OCI-M2 (cell line): ENCODE results near the gene NDRG4.

Source experiments
- DNase-seq: peaks from one replicate; lab custom pipeline; 2025; ENCODE audit not compliant: unreplicated experiment; lab: John Stamatoyannopoulos, UW

The NDRG4 gene

GRCh38 chr16:58493756-58494431 lies 6.0 kb upstream of the NDRG4 start:
- DNase-seq: no peak

GRCh38 chr16:58494981-58495520 lies 4.9 kb upstream of the NDRG4 start:
- no peak for DNase-seq

- DNase-seq: no peak
Observed at GRCh38 chr16:58495521-58496331, 4.2 kb upstream of the NDRG4 start.

DNA sequence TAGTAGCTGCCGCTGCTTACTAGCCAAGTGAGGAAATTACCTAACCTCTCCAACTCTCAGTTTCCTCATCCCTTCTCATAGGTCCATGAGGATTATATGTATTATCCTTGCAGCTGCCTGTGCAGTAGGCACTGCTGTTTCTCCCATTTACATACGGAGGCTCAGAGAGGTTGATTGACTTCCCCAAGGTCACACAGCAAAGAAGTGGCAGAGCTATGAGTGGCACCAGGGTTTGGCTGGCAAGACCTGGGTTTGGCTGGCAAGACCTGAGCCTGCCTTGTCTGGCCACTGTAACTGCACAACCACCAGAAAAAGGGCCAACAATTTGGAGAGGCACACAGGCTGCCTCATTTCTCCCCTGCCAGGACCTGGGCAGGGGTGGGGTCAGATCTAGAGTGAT lies 2.5 kb upstream of the NDRG4 start:
- DNase-seq: no peak

DNA sequence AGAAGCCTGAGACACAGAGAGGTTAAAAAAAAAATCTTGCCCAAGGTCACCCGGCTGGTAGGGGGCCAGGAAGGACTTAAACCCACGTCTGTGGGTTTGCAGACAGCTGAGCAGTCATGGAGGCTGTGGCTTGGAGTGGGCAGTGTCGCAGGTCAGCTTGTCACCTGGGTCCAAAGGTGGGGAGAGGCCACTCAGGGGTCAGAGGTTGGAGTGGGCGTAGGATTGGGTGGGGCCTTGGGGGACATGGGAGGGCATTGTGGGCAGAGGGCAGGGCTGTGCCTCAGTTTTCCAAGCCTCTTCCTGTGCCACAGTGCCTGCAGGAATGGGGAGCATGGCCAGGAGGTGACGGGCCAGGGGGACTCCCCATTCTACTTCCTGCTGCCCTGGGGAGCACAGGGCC lies 2.0 kb upstream of the NDRG4 start:
- DNase-seq: no peak

DNA sequence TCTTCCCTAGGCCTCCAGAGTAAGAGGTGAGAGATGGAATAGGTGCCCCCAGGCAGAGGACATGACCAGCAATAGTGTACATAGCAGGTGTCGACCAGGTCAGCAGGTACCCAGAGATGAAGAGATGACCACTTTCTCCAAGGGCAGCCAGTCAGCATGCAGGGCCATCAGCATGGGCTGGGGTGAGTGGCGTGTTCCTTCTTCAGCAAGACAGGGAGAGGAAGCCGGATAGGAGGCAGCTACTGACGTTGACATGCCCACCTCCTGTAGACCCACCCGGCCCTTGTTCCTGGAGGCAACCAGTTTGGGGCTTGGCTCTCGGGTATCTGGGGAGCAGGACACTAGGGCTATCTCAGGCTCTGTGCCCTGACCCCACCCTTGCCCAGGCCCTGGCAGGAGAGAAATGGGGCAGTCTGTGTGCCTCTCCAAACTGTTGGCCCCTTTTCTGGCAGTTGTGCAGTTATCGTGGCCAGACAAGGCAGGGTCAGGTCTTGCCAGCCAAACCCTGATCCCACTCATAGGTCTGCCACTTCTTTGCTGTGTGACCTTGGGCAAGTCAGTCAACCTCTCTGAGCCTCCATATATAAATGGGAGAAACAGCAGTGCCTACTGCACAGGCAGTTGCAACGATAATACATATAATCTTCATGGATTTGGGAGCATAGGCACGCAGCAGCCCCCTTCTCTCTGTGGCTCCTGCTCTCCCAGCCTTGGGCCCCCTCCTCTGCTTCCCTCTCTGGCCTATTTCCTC lies 1.4 kb upstream of the NDRG4 start:
- DNase-seq: no peak

DNA sequence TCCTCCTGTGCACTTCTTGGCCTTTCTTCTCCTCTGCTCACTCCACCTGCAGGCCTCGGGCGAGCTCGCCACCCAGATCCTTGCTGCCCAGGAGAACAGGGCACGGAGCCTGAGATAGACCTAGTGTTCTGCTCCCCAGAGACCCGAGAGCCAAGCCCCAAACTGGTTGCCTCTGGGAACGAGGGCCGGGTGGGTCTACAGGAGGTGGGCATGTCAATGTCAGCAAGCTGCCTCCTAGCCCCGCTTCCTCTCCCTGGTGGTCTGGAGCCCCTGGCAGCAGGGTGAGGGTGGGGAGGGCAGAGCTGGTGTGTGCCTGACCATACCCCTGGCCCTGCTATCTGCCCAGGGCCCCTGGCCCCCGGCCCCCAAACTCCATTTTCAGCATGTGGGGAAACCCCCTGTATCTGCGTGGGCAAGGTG lies 841 bp upstream of the NDRG4 start:
- no peak for DNase-seq

DNA sequence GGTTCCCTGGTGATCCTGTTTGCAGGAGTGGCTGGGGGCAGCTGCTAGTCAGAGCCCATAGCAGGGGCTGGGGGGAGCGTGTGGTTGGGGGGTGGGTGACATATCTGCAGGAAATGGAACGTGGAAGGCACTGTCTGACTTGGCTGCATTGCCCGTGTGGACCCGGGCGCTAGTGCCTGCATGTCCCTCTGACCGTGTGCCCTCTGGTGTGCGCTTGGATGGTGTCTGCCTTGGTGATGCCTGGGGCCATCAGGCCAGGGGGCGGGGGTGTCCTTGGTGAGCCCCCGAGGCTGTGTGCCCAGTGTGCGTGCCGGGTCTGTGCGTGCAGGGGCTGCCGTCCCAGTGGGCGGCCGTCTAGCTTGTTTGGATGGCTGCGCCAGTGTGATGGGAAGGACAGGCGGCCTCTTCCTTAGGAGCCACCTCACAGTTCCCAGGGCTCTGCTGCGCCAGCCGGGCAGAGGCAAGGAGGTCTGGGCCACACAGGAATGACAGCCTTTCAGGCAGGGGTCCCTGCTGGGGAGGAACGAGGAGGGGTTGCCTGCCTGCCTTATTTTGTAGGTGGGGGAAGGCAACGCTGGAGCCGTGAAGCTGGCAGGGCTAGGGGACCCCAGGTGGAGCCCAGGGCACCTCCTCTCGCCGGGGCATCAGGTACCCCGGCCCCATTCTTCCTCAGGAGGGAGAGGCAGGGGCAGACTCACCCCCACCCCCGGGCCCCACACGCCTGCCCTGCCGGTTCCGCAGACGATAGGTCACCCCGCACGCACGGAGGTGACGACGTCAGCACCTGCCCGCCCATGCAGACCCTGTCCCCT lies 693 bp downstream of the NDRG4 start:
- no peak for DNase-seq

DNA sequence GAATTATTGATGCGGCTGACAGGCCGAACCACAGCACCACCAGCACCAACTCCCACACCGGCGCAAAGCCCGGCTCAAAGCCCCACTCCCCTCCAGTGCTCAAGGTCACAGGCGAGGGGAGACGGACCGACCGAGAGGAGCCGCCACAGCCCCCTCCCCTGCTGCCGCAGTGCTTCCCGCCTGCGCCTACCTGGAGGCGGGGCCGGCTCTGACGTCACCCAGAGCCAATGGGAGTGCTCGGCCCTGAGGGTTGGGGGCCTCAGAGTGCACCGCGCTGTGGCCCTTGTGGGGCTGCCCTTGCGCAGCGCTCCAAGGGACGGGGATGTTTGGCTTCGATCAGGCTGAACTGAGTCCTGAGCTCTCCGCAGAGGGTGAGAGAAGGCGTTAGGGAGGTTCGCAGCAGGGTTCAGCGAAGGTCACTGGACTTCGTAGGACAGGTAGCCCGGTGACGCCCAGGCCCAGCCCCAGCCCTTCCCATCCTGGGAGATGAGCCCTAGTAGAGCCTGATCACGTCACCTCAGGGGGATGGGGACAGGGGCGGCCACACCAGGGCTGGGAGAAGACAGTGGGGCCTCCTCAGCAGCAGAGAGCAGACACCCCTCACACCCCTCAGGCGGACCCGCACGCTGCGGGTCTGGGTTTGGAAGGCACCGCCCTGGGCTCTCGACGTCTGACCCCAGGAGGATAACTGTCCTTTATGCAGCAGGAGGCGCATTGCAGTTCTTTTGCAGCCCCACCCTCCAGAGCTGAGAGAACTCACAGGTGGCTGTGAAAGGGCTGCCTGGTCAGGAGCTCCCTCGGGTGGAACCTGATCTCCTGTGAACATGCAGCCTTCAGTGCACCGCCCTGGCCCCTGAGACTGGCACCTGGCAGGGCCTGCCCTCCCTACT lies 1.5 kb downstream of the NDRG4 start:
- DNase-seq: no peak

- no peak for DNase-seq
Observed at GRCh38 chr16:58502217-58502921, 2.4 kb downstream of the NDRG4 start.

DNA sequence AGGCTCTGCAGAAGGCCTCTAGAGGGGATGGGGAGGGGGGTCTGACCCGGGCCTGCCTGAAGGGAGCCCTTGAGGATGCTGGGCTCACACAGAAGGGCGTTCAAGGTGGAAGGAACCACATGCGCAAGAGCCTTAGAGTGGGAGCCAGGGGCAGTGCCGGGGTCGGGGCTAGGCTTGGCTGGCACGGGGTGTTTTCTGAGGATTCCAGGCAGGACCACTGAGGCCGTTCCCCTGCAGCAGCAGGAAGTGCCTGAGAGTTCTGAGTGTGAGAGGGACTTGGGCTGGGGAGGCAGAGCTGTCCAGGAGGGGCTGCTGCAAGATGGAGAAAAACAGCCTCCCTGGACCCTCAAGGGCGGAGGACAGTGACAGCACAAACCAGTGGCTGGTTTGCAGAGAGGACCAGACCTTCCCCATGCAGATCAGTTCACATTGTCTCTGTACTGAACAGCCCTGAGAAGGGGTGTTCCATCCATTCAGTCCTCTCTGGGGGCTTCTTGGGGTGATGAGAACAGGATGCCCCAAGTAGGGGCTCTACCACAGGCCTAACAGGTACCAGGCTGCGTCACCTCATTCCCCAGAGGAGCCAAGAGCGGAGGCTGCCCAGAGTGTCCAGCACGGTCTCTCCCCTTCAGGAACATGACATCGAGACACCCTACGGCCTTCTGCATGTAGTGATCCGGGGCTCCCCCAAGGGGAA lies 3.4 kb downstream of the NDRG4 start:
- DNase-seq: no peak

- DNase-seq: no peak
Observed at GRCh38 chr16:58503863-58504688, 4.1 kb downstream of the NDRG4 start.

DNA sequence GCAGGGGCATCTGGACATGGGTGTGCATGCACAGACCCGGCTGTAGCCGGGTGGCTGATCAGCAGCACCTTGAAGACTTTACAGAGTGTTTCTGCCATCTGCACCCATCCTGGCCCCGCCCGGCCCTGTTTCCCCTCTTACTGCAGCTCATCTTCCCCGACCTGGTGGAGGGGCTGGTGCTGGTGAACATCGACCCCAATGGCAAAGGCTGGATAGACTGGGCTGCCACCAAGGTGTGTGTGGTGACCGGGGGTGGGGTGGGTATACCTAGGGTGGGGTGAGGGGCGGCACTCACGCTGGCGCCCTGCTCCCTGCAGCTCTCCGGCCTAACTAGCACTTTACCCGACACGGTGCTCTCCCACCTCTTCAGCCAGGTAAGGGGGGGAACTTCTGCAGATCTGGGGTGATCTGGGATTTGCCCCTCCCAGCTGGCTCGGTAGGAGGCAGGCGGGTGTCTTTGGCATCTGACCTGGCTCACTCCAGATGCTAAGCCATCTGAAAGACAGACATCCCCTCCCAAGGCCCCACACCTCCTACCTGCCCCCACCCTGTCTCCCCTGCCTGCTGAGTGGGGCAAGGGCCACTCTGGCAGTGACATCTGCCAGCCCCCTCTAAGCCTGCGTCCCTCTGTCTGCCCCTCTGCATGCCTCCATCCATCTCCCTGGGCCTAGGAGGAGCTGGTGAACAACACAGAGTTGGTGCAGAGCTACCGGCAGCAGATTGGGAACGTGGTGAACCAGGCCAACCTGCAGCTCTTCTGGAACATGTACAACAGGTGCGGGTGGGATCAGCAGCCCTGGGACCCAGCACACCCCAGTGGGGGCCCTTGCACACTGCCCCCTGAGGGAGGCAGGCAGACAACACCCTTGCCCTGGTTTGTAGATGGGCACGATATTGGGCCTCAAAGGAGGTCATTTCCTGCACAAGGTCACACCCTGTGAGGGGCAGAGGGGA lies 6.6 kb downstream of the NDRG4 start:
- DNase-seq: no peak

DNA sequence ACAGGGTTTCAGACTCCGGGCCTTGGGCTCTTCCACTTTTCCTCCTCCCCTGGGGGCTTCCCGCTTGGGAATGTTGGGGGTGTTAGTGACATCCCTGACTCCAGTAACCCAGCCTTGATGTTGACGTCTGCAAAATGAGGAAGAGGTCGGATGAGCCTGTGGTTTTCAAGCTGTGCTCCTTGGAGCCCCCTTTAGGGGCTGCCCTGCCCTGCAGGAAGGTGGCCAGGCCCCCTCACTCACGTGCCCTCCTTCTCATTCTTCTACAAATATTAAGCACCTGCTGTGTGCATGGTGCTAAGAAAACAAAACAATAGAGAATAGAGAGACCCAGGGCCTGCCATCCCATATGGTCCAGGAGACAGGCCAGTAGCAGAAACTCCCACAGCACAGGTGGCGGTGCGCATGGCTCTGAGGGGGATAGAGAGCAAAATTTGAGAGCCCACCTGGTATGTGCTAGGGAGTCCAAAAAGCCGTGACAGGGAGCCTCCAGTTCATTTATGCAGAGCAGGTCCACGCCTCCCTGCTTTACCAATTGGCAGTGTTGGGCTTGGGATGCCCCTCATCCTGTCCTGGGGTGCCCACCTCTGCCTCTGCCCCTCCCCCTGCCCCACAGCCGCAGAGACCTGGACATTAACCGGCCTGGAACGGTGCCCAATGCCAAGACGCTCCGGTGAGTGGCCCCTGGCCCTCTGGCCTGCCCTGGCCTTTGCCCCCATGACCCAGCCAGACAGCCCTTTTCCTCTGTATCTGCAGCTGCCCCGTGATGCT lies 7.4 kb downstream of the NDRG4 start:
- no peak for DNase-seq

GRCh38 chr16:58507963-58508670 lies 8.2 kb downstream of the NDRG4 start:
- no peak for DNase-seq
